T1000 (cell line): ENCODE data around the gene INPP5K.
"Not testable (repeated sequence)": the region's sequence is repeated elsewhere in the genome, so short reads cannot be mapped to it uniquely, and the experiment has no call there.

Experiments
- DNase-seq: peaks from one replicate; lab custom pipeline; 2025; ENCODE audit warnings: mixed read lengths; lab: John Stamatoyannopoulos, UW

INPP5K gene

DNA sequence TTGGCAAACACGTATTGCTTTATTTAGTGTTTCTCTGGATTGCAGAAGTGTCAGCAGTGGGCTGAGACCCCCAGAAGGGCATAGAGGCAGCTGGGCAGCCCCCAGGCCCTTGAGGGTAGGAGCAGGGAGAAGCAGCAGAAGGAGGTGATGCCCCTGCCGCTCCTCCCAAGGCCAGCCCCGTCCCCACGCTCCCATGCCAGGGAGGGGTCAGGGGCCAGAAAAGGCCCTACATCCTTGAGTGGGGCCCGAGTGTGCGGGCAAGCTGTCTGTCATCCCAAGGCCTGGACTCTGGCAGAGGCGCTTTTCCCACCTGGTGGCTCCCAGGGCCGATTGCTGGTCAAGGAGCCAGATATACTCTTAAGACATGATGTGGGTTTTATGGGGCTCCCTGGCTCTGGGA, 52.2 kb downstream of the INPP5K start:
- DNase-seq: no peak

DNA sequence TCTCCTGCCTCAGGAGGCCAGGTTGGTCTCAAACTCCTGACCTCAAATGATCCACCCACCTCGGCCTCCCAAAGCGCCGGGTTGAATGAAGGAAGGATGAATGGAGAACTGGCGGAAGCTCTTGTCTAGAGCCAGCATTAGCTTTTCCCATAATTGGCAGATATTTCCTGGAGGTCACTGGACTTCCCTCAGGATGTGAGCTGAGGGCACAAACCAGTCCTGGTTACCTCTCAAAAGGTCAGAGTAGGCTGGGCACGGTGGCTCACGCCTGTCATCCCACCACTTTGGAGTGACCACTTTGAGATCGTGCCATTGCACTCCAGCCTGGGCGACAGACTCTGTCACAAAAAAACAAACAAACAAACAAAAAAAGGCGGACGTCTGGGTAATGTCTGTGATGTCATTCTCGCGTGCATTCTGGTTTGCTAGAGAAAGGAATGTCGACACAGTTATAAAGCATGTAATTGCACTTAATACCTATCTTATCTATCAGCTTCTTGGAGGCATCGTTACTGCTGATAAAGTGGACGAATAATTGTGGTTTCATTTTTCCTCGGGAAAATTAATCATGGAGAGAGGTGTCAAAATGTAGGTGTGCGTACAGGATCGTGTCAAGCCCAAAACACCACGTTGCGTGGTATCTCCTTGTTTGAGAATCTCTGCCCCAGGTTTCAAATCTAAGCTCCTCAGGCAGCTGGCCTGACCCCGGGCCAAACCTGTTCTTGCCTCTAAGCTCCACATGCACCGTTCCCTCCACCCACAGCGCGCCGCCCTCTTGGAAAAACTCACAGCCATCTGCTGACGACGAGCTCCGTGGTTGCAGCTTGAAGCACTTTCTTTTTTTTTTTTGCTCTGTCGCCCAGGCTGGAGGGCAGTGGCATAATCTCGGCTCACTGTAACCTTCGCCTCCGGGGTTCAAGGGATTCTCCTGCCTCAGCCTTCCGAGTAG, 54.0 kb downstream of the INPP5K start:
- no peak for DNase-seq

DNA sequence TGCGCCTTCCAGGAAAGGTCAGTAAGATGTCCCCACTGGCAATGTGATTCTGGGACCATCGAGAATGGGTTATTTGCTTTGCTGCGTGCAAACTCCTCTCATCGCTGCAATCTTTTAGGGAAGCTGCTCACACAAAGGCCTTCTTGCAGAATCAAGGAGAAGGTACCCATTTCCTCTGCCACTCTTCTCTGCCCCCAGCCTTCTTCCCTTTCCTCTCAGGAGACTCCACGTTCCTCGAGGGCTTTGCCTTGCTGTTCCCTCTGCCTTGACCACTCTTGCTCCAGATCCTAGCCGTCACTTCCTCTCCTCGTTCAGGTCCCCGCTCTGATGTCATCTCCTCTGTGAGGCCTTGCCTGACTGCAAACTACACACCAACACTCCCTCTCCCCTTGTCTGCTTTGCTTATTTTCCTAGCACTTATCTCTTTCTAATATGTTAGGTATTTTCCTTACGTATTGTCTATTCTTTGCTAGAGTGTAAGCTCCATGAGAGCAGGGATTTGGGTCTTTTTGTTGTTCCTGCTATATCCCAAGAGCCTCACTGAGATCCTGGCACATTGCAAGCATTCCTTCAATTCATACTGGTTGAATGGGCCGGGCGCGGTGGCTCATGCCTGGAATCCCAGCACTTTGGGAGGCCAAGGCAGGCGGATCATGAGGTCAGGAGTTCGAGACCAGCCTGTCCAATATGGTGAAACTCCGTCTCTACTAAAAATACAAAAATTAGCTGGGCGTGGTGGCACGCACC, 55.0 kb downstream of the INPP5K start:
- no peak for DNase-seq

DNA sequence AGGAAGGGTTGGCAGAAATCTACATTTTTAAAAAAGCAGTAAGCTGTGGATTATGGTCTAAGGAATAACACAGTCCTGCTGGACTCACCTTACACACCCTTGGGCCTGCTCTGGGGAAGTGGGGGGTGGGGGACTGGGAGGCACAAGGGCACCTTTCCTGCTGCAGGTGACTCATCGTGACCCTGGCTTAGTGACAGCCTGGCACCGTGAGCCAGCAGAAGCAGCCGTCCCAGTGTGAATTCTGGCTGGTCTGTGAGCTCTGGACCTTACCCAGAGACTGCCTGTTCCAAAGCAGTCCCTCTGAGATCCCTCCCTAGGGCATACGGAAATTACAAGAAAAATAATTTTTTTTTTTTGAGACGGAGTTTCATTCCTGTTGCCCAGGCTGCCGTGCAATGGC, 56.2 kb downstream of the INPP5K start:
- peak; percentile 28 for DNase-seq

DNA sequence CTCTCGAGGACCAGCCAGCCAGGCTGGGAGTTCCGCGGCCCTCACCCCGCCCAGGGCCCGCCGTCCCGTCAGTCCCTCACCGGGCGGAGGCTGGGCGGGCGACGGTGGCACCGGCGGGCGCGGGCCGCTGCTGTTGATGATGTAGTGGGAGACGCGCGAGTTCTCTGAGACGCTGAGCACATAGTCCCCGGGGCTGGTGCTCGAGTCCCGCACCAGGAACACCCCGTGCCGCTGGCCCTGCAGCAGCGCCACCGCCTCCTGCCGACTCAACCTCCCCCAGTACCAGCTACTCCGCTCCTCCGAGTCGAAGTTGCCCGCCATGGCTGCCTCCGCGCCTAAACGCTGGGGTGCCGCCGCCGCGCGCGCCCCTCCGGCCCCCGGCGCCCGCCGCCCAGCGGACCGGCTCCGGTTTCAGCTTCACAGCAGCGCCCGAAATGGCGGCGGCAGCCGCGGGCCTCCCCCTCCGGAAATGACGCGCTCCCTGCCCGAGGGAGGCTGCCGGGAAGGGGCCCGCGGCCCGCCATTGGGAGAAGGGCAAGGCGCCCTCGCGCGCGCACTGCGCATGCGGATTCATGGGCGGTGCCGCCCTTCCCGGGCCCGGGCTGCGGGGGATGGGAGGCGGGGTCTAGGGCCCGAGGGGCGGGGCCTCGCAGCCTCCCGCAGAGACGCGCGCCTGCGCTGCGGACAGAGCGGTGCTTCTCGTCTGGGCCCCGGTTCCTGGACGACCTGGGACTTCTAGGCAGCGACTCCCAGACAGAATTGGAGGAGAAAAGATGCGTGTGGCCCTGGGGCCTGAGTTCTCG, 60.4 kb downstream of the INPP5K start, which contains the start of gene CRK:
Gene CRK, minus strand, starts transcription at position 436 of the 803 bp plus-strand sequence. Its CDS starts 115 bp downstream, at position 321.
- DNase-seq: peak; percentile 98

DNA sequence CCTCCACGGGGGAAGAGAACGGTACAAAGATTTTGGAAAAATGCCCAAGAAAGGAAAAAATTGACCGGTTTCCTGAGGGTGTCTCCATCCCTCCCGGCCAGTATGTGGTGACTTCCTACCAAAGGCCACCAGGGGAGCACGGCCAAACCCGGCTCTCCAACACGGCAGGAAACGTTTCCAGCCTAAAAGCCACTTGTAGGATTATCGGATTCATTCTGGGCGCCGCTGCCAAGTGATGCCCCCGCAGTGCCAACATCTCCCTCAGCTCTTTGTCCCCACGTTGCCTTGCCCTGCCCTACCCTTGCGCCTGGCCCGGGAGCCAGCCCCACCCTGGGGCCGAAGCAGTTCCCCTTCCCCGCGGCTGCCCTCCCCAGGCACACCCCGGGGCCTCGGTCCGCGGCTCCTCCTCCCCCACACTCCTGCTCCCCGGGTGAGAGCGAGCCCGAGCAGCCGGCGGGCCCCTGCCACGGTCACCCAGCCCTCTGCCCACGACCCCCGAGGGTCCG, 61.1 kb downstream of the INPP5K start:
- DNase-seq: peak; percentile 42

DNA sequence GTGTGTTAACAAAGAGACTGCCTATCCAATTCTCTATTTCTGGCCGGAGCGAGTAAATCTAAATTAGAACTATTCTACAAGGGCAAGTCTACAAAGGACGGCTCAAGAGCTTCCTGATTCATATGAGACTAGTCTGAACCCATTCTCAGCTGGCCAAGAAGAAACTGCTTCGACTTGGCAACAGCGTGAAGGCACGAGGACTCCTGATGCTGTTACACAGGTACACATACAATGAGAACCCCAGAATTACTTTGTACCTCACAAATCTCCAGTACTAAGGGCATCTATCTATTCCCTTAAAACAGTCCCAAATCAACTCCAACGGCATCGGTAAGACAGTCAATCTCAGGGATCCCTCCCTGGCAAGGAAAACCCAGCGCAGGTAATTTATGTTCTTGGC, 61.9 kb downstream of the INPP5K start:
- DNase-seq: no peak

DNA sequence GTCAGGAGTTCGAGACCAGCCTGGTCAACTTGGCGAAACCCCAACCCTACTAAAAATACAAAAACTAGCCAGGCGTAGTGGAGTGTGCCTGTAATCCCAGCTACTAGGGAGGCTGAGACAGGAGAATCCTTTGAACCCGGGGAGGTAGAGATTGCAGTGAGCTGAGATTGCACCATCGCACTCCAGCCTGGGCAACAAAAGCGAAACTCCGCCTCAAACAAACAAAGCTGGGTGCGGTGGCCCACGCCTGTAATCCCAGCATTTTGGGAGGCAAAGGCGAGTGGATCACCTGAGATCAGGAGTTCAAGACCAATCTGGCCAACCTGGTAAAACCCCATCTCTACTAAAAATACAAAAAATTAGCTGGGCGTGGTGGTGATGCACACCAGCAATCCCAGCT, 62.7 kb downstream of the INPP5K start:
- not testable (repeated sequence) for DNase-seq

DNA sequence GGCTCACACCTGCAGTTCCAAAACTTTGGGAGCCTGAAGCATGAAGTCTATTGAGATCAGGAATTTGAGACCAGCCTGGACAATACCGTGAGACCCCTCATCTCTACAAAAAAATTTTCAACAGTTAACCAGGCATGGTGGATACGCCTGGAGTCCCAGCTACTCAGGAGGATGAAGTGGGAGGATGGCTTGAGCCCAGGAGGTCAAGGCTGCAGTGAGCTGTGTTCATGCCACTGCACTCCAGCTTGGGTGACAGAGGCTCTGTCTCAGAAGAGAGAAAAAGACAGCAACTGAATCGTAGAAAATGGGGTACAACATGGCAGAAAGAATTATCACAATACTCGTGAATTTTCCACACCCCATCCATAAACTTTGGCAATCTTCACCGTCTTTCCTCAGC, 63.6 kb downstream of the INPP5K start:
- DNase-seq: no peak

DNA sequence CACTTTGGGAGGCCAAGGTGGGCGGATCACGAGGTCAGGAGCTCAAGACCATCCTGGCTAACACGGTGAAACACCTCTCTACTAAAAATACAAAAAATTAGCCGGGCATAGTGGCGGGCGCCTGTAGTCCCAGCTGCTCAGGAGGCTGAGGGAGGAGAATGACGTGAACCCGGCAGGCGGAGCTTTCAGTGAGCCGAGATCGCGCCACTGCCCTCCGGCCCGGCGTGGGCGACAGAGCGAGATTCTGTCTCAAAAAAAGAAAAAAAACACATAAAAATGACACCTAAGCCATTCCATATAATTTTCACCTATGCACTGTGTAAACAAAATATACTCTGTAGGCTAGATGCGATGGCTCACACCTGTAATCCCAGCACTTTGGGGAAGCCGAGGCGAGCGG, 66.2 kb downstream of the INPP5K start:
- not testable (repeated sequence) for DNase-seq

DNA sequence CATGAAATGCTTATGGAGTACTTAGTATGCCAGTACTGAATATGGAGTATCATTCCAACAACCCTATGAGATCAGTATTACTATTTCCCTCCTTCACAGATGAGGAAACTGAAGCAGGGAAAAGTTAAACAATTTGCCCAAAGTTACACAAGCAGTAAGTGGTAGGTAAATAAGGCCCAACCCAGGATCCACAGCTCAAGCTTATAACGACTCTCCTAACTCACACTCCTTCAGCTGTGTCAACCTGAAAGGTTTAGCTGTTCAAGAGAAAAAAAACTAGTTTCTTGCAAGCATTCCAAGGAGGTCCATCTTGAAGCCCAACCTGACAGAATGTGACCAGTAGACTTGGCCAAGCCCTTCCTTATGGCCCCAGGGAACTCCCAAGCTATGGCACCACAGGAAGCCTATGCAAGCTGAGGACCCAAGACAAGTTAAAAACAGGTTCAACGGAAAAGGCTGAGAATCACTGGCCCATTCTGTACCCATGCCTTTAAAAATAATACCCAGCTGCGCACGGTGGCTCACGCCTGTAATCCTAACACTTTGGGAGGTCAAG, 66.9 kb downstream of the INPP5K start:
- DNase-seq: no peak

DNA sequence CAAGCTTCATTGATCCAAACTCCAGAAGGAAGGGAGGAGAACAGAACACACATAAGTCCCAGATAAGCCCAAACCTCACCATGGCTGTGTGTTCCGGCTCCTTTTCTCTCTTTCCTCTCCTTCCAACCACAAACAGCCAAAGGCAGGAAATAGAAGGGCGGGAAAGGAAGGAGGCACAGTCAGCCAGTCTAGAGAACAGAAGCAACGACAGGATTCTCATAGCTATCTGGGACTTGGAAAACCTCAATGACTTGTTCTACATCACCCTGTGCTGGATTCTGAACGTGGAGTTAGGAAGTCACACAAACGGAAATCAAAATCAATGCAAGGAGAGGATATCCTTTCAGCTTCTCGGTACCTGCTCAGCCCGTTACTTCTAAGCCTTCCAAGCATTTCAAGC, 69.4 kb downstream of the INPP5K start:
- DNase-seq: no peak

DNA sequence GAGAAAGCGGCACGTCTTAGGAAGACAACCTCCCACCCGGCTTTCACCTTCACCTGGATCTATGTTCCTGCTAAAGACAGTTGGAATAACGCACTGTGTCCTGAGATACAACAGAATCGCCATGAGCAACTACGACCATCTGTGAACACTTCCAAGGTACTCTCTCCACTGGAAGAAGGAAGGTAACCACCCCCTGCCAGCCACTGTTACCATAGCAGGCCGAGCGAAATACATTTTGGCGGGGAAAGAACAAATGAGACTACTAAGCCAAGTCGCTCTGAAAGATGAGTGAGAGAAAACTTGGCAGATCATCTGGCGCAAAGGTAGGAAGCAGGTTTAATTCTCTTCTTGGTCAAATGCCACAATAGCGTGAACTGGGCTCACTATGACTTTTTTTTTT, 70.2 kb downstream of the INPP5K start:
- DNase-seq: no peak

DNA sequence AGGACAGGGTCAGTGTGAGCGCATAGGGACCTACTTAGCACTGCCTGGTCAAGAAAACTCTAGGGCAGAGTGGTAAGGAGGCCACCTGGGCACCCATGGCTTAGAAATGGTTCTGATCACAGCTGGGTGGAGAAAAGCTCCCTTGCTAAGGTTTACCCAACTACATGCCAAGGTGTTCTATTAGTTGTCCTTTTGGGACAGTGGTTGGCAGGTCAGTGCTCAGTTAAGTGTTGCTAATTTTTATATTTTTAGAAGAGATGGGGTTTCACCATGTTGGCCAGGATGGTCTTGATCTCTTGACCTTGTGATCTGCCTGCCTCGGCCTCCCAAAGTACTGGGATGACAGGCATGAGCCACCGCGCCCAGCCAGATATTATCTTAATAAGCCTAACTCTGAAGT, 70.7 kb downstream of the INPP5K start:
- not testable (repeated sequence) for DNase-seq
